Suprapubic skin (tissue), 4 donors: ENCODE data around the gene SYDE1. TPM values are rescaled to one million over a fixed set of nuclear protein-coding genes. Genes with fewer than 3 reads are reported as not detected.

Experiments used
- DNase-seq, 2 donors: peaks; one replicate each; pipeline ENCODE4 v3.0.0-alpha.2; 2019; ENCODE audit warnings: low spot score in 2 of 2
- H3K27ac ChIP-seq: fragments of 200-600 bp; sonication (generic); one replicate; pipeline ENCODE4 v1.5.1; 2019
- H3K27me3 ChIP-seq: fragments of 200-600 bp; sonication (generic); one replicate; pipeline ENCODE4 v1.5.1; 2019
- H3K36me3 ChIP-seq: fragments of 200-600 bp; sonication (generic); one replicate; pipeline ENCODE4 v1.5.1; 2019
- H3K4me1 ChIP-seq: fragments of 200-600 bp; sonication (generic); one replicate; pipeline ENCODE4 v1.5.1; 2019
- H3K4me3 ChIP-seq: fragments of 200-600 bp; sonication (generic); one replicate; pipeline ENCODE4 v1.5.1; 2019; ENCODE audit warnings: mild to moderate bottlenecking
- H3K9me3 ChIP-seq: fragments of 200-600 bp; sonication (generic); one replicate; pipeline ENCODE4 v1.5.1; 2019
- CTCF ChIP-seq, 2 donors: fragments of 200-600 bp in 1 of 2; fragments of 450-650 bp in 1 of 2; sonication (generic) in 1 of 2; IDR thresholded peaks; one replicate each; pipeline ENCODE4 v1.5.1; 2016 to 2019; ENCODE audit warnings: antibody characterized with exemption in 2 of 2, mild to moderate bottlenecking in 1 of 2, moderate library complexity in 1 of 2
- EP300 ChIP-seq: sonication (generic); formaldehyde crosslinking; IDR thresholded peaks from one replicate; pipeline ENCODE4 v1.6.1; 2017; ENCODE audit warnings: antibody characterized with exemption
- POLR2A ChIP-seq, 2 donors: fragments of 450-650 bp; IDR thresholded peaks; one replicate each; pipeline ENCODE4 v1.6.1; 2017; ENCODE audit warnings: antibody characterized with exemption in 2 of 2, mild to moderate bottlenecking in 2 of 2, moderate library complexity in 2 of 2
- POLR2AphosphoS5 ChIP-seq, 3 donors: sonication (generic); formaldehyde crosslinking; IDR thresholded peaks; one replicate each; pipeline ENCODE4 v1.6.1; 2017; ENCODE audit warnings: antibody characterized with exemption in 3 of 3
- WGBS: methylation state at CpG from one replicate; pipeline ENCODE4 v1.1.5; 2018; 5-methylcytosine and 5-hydroxymethylcytosine counted together
- total RNA-seq, 4 donors: library from RNA; depleted of rRNA; stranded (reverse); fragments of >200 nt; gene quantifications; one replicate each; pipeline ENCODE4 v1.1.0, GENCODE V29; 2016

SYDE1 gene
- total RNA-seq, 4 donors from 2014 or later, result 3.8 to 17.8 (median 6.8) TPM

DNA sequence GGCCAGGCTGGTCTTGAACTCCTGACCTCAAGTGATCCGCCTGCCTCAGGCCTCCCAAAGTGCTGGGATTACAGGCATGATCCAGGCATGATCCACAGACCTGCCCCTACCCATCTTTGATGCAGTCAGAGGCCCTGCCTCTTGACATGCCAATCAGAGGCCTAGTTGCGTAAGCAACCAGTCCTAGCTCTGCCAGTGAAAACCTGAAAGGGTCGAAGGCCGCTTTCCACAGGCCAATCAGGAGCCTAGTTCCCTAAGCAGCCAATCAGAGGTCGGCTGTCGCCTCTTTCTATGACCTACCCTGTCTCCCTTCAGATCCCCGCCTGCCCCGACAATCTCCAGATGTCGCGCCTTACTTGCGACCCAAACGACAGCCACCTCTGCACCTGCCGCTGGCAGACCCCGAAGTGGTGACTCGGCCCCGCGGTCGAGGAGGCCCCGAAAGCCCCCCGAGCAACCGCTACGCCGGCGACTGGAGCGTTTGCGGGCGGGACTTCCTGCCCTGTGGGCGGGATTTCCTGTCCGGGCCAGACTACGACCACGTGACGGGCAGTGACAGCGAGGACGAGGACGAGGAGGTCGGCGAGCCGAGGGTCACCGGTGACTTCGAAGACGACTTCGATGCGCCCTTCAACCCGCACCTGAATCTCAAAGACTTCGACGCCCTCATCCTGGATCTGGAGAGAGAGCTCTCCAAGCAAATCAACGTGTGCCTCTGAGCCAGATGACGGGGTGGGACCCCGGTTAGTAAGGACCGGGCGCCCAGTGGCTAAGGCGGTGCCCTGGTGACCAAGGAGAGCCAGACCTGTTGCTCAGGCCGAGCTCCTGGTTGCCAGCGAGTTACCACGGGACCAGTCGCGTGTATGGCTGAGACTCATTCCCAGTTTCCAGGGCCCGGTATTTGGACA is 6.3 kb downstream of the SYDE1 start:
- Histone ChIP-seq H3K4me1 (peaks cover 3% of the 10 kb centered on the region), H3K36me3 (peaks cover 92% of the 10 kb centered on the region), H3K27ac (no peak overlapping the region), H3K9me3 (no peaks in the 10 kb centered on the region), H3K4me3 (no peak overlapping the region), H3K27me3 (no peaks in the 10 kb centered on the region)
- DNase-seq, result no peak
- TF ChIP-seq CTCF (IDR thresholded peaks at IDR 0.05) (no peak), EP300 (no peak), POLR2AphosphoS5 (IDR thresholded peaks at IDR 0.05) (no peak), POLR2A (IDR thresholded peaks at IDR 0.05) (no peak)
- WGBS, result 95% methylated on average over 39 of the region's 58 CpGs

DNA sequence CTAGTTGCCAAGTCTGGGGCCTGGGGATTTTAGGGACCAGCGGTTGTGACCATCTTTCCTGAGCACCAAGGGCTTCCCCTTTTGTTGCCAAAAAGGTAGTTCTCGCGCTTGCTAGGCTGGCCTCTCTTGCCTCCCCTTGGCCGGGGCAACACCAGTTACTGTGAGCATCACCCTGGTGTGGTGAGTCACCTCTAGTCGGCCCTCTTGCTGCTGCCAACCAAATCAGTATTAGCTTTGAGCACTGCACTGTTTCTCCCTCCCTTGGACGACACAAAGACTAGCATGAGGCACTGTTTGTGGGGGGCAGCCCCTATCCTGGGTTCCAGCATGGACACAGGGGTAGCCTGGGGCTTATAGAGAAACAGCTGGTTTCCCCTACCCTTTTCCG is 6.9 kb downstream of the SYDE1 start:
- Histone ChIP-seq H3K27ac (no peak overlapping the region), H3K36me3 (peaks cover 98% of the 10 kb centered on the region)
- 74% methylated on average over 6 of the region's 7 CpGs for WGBS

DNA sequence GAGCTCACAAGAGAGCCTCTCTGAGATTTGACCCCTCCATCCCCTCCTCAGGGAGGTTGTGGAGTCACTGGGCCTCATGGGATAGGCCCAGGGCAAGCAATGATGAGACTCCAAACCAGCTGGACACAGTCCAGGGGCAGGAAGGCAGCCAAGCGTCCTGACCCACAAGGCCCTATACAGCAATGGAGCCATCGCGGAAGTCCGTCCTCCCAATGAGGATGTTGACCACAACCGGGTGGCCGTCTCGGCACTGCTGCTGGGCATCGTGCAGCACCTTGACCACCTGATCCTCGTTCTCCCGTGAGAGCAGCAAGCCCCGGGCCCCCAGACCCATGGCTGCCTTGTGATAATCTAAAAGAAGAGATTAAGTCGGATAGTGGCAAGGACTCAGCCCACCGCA is 7.9 kb downstream of the SYDE1 start:
- TF ChIP-seq POLR2A (IDR thresholded peaks at IDR 0.05) (no peak), CTCF (IDR thresholded peaks at IDR 0.05) (no peak), EP300 (no peak), POLR2AphosphoS5 (IDR thresholded peaks at IDR 0.05) (no peak)
- peaks cover 99% of the 10 kb centered on the region for H3K36me3 ChIP-seq
- 90% methylated on average over 4 of the region's 13 CpGs for WGBS

More for the DNA sequence above, 6.9 kb downstream of the SYDE1 start:
- H3K4me3 ChIP-seq, result no peak overlapping the region
- no peak for DNase-seq
- no peaks in the 10 kb centered on the region for H3K9me3 ChIP-seq
- TF ChIP-seq POLR2A (IDR thresholded peaks at IDR 0.05) (no peak), EP300 (no peak)
- H3K4me1 ChIP-seq, result no peaks in the 10 kb centered on the region
- H3K27me3 ChIP-seq, result no peaks in the 10 kb centered on the region

GRCh38 chr19:15115762-15116615 is 8.8 kb downstream of the SYDE1 start:
- 74% methylated on average over 8 of the region's 23 CpGs for WGBS
- TF ChIP-seq CTCF (IDR thresholded peaks at IDR 0.05) (no peak), POLR2A (IDR thresholded peaks at IDR 0.05) (no peak), POLR2AphosphoS5 (IDR thresholded peaks at IDR 0.05) (no peak), EP300 (no peak)
- H3K36me3 ChIP-seq, result peaks cover 98% of the 10 kb centered on the region
- H3K4me3 ChIP-seq, result no peak overlapping the region
- H3K4me1 ChIP-seq, result no peaks in the 10 kb centered on the region
- H3K27ac ChIP-seq, result no peak overlapping the region
- H3K9me3 ChIP-seq, result no peaks in the 10 kb centered on the region
- DNase-seq, result no peak
- H3K27me3 ChIP-seq, result no peaks in the 10 kb centered on the region

More for the DNA sequence above, 7.9 kb downstream of the SYDE1 start:
- no peak overlapping the region for H3K4me3 ChIP-seq
- no peak overlapping the region for H3K27ac ChIP-seq
- H3K4me1 ChIP-seq, result no peaks in the 10 kb centered on the region
- no peaks in the 10 kb centered on the region for H3K27me3 ChIP-seq
- H3K9me3 ChIP-seq, result no peaks in the 10 kb centered on the region
- no peak for DNase-seq

GRCh38 chr19:15116856-15117255 is 9.7 kb downstream of the SYDE1 start:
- DNase-seq, result no peak
- TF ChIP-seq CTCF (IDR thresholded peaks at IDR 0.05) (no peak), EP300 (no peak), POLR2A (IDR thresholded peaks at IDR 0.05) (no peak), POLR2AphosphoS5 (IDR thresholded peaks at IDR 0.05) (no peak)
- Histone ChIP-seq H3K27me3 (no peaks in the 10 kb centered on the region), H3K36me3 (peaks cover 97% of the 10 kb centered on the region), H3K9me3 (no peaks in the 10 kb centered on the region), H3K4me1 (no peaks in the 10 kb centered on the region), H3K4me3 (no peak overlapping the region), H3K27ac (no peak overlapping the region)
- 88% methylated on average over 12 of the region's 12 CpGs for WGBS
